Activated CD8-positive, alpha-beta T cell treated with anti-CD3 and anti-CD28 coated beads for 36 hours (primary cell): Measurements from ENCODE around the gene SPINK14. TPM values are rescaled to one million over a fixed set of nuclear protein-coding genes. Genes with fewer than 3 reads are reported as not detected.

Experiments used
- ATAC-seq: fragments of 200-7000 bp; cut with Tn5 transposase; one replicate; pipeline ENCODE4 v1.10.0; 2021; ENCODE audit warnings: mild to moderate bottlenecking, moderate library complexity
- CTCF ChIA-PET: fragments of 350-600 bp; sonication (Branson Sonifier 250); formaldehyde crosslinking; loops from one replicate; lab custom pipeline; 2021; ENCODE audit warnings: antibody characterized with exemption; lab: Charles Lee
- POLR2A ChIA-PET: fragments of 350-600 bp; sonication (Branson Sonifier 250); formaldehyde crosslinking; loops from one replicate; lab custom pipeline; 2021; ENCODE audit warnings: antibody characterized with exemption; lab: Charles Lee
- DNase-seq: peaks from one replicate; pipeline ENCODE4 v3.0.0-alpha.2; 2020
- H3K27ac Mint-ChIP-seq: one replicate; pipeline ENCODE4 v1.8.0; 2021; ENCODE audit warnings: mild to moderate bottlenecking, mixed read lengths
- H3K27me3 Mint-ChIP-seq: one replicate; pipeline ENCODE4 v1.8.0; 2021; ENCODE audit warnings: mixed read lengths
- H3K36me3 Mint-ChIP-seq: one replicate; pipeline ENCODE4 v1.8.0; 2021; ENCODE audit warnings: low read depth, mixed read lengths
- H3K4me1 Mint-ChIP-seq: one replicate; pipeline ENCODE4 v1.8.0; 2021; ENCODE audit warnings: low read depth, mixed read lengths
- H3K4me3 Mint-ChIP-seq: one replicate; pipeline ENCODE4 v1.8.0; 2021; ENCODE audit warnings: mild to moderate bottlenecking, moderate library complexity, mixed read lengths
- H3K9me3 Mint-ChIP-seq: one replicate; pipeline ENCODE4 v1.8.0; 2021; ENCODE audit warnings: mixed read lengths
- intact Hi-C: fragments of 100-400 bp; cut with micrococcal nuclease; formaldehyde crosslinking; loops from one replicate; pipeline ENCODE4 v1.10.0; 2022
- total RNA-seq, 2 experiments: library from RNA; stranded (reverse); gene quantifications; one replicate each; pipeline ENCODE4 v1.2.3, GENCODE V29; 2021
- TF ChIP-seq, protein P1 (sequence below): fragments of 200-600 bp; IDR thresholded peaks from one replicate; pipeline ENCODE4 v1.8.0; 2022; ENCODE audit warnings: antibody characterized with exemption, mild to moderate bottlenecking

The SPINK14 gene, protein sequence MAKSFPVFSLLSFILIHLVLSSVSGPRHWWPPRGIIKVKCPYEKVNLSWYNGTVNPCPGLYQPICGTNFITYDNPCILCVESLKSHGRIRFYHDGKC
- not detected for total RNA-seq

DNA sequence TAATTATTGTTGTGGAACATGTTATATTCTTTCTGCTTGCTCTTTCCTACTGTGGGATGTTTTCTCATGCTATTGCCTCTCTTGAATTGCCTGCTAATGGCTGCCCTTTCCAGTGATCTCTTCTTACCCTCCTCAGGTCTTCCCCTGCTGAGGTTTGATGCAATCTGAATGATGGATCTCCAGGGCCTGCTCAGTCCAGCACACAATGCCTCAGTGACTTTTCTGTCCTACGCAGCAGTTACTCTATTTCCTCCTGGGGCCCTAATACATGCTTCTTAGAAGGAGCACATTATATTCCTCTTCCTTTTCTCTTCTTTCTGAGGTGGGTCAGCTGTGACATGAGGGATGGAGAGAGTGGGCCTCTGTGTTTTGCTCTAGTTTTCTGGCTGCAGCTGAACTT lies at the start of gene SPINK14:
Gene SPINK14, plus strand, starts transcription at position 301 of the 400 bp plus-strand sequence. CDS start 1,187 bp downstream, outside the sequence.
- intact Hi-C loops: no loop called here
- H3K4me3 Mint-ChIP-seq: no peak within 1 kb of the TSS
- DNase-seq (no peak), ATAC-seq (no peak)
- ChIA-PET CTCF (no interaction called here), POLR2A (no interaction called here)
- H3K36me3 Mint-ChIP-seq: no peaks in the 10 kb centered on the region
- no peaks in the 10 kb centered on the region for H3K9me3 Mint-ChIP-seq
- peaks cover 1% of the 10 kb centered on the region for H3K27me3 Mint-ChIP-seq
- H3K27ac Mint-ChIP-seq: no peak within 1 kb of the TSS
- H3K4me1 Mint-ChIP-seq: no peaks in the 10 kb centered on the region
- TF ChIP-seq, protein P1, sequence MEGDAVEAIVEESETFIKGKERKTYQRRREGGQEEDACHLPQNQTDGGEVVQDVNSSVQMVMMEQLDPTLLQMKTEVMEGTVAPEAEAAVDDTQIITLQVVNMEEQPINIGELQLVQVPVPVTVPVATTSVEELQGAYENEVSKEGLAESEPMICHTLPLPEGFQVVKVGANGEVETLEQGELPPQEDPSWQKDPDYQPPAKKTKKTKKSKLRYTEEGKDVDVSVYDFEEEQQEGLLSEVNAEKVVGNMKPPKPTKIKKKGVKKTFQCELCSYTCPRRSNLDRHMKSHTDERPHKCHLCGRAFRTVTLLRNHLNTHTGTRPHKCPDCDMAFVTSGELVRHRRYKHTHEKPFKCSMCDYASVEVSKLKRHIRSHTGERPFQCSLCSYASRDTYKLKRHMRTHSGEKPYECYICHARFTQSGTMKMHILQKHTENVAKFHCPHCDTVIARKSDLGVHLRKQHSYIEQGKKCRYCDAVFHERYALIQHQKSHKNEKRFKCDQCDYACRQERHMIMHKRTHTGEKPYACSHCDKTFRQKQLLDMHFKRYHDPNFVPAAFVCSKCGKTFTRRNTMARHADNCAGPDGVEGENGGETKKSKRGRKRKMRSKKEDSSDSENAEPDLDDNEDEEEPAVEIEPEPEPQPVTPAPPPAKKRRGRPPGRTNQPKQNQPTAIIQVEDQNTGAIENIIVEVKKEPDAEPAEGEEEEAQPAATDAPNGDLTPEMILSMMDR: no peak

DNA sequence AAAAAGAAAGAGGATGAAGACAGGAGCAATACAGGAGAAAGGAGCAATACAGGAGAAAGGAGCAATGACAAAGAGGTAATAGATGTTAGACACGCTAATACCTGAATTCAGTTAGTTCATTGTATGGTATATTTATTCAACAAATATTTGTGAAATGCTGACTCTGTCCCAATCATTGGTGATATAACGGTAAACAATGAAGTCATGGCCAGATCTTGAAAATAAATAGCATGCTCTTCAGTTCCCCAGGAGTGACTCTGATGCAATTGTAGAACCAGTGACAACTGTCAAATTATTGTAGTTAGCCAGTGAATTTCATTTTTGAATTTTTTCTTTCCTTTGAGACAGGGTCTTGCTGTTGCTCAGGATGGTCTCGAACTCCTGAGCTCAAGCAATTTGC lies 48.0 kb upstream of the SPINK14 start:
- Mint-ChIP-seq H3K9me3 (no peaks in the 10 kb centered on the region), H3K36me3 (no peaks in the 10 kb centered on the region), H3K4me1 (no peaks in the 10 kb centered on the region), H3K27me3 (peaks cover 1% of the 10 kb centered on the region), H3K4me3 (no peak overlapping the region), H3K27ac (no peak overlapping the region)
- intact Hi-C loops: no loop called here
- ChIA-PET POLR2A (no interaction called here), CTCF (no interaction called here)
- ATAC-seq (no peak), DNase-seq (no peak)
- TF ChIP-seq, protein P1: no peak

DNA sequence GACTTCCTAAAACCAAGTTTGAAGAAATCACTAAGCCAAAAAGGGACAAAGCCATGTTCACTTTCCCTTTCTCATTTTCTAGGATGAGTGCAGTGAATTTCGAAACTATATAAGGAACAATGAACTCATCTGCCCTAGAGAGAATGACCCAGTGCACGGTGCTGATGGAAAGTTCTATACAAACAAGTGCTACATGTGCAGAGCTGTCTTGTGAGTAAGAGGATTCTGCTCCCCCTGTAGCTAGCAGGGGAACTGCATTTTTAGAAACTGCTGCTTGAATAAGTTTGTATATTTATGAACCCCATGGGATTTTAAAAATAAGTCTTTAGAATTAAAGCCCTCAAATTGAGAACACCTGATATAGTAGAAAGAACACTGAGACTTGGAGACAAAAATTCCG lies 42.7 kb upstream of the SPINK14 start:
- no peak overlapping the region for H3K4me3 Mint-ChIP-seq
- ChIA-PET POLR2A (no interaction called here), CTCF (no interaction called here)

DNA sequence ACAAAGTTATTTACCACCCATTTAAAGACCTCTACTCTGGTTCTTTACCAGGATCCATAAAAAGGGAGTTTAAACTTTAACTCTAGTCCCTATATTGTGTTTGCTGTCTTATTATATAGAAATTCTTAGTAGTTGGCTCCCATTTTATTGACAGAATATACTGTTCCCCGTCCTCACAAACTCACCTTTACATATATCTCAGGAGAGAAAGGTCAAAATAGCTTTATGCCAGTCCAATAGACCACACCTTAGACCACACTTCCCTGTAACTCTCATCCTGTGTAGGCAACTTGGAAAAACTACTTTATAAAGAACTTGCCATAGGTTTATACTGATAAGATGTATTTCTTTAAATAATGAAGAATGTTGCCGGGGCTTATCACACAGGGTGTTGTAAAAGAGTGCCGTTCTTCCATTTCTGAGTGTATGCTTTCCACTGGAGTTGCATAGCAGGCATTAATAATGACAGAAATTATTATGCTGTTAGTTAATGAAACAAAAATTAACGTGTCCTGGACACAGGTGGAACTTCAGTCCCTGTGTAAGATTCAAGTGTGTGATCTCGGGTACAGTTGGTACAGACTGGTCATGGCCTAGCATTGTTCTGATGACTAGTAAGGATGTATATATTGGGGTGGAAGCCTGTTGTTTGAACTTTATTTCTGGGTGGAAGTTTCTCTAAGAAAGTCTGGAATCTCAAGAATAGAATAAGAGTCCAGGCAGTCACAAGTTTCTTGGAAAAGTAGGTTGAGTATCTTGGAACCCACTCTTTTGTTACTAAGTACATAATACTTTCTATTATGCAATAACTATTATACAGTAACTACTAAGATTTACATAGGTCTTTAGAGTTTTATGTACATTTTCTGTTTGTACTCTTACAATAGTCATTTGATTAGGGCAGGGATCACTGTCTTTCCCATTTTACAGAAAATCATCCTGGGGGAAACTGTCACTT lies 33.0 kb upstream of the SPINK14 start:
- Mint-ChIP-seq H3K9me3 (no peaks in the 10 kb centered on the region), H3K4me1 (no peaks in the 10 kb centered on the region), H3K4me3 (no peak overlapping the region), H3K27ac (no peak overlapping the region), H3K36me3 (no peaks in the 10 kb centered on the region), H3K27me3 (peaks cover 7% of the 10 kb centered on the region)
- no peak for ATAC-seq
- TF ChIP-seq, protein P1: no peak
- ChIA-PET POLR2A (no interaction called here), CTCF (interaction anchor here (1.0 kb wide), 1 partner anchor 248 kb away, joined by 3 read pairs; no protein-coding TSS in a partner anchor)
- intact Hi-C loops: no loop called here
- DNase-seq: no peak

More for the DNA sequence above, 42.7 kb upstream of the SPINK14 start:
- Mint-ChIP-seq H3K27me3 (no peaks in the 10 kb centered on the region), H3K4me1 (no peaks in the 10 kb centered on the region), H3K36me3 (no peaks in the 10 kb centered on the region), H3K27ac (no peak overlapping the region), H3K9me3 (no peaks in the 10 kb centered on the region)
- intact Hi-C loops: no loop called here
- no peak for ATAC-seq
- TF ChIP-seq, protein P1: no peak
- no peak for DNase-seq

DNA sequence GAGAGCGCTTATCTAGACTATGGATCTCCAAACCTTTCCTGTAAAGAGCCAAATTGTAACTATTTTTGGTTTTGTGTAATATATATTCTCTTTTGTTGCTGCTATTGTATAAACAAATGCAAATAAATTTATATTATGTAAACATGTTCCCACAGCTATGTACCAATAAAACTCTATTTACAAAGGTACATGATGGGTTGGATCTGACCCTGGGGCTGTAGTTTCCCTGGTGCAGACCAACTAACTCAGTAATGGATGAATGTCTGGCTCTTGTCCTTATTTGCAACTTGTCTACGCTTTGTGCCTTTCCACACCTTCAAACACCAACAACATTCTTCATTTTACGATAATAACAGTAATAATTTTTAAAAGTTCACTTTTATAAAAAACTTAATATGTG lies 27.5 kb upstream of the SPINK14 start:
- ATAC-seq (no peak), DNase-seq (no peak)
- Mint-ChIP-seq H3K4me1 (no peaks in the 10 kb centered on the region), H3K4me3 (no peak overlapping the region), H3K27me3 (peaks cover 5% of the 10 kb centered on the region), H3K36me3 (no peaks in the 10 kb centered on the region), H3K27ac (no peak overlapping the region), H3K9me3 (no peaks in the 10 kb centered on the region)
- CTCF ChIA-PET: no interaction called here
- POLR2A ChIA-PET: no interaction called here
- intact Hi-C loops: no loop called here
- TF ChIP-seq, protein P1: no peak
